Heart left ventricle (tissue), 16 donors: ENCODE data around the gene REL. TPM values are rescaled to one million over a fixed set of nuclear protein-coding genes. Genes with fewer than 3 reads are reported as not detected.
A peak's percentile ranks its signal among the peaks of the same experiment; 100 is the strongest.
"Not testable (repeated sequence)": the region's sequence is repeated elsewhere in the genome, so short reads cannot be mapped to it uniquely, and the experiment has no call there.

Experiments used
- ATAC-seq, 4 donors: fragments of 200-7000 bp; cut with Tn5 transposase; one replicate each; pipeline ENCODE4 v1.9.1; 2020 to 2022; ENCODE audit warnings: moderate library complexity in 4 of 4, mild to moderate bottlenecking in 3 of 4, moderate number of reproducible peaks in 1 of 4
- DNase-seq, 5 donors: peaks; one replicate each; pipeline ENCODE4 v3.0.0-alpha.2; 2020
- H3K27ac ChIP-seq, 12 donors: fragments of 200-600 bp; sonication (generic) in 4 of 12; one replicate each; pipeline versions ENCODE4 v1.5.0 to v1.8.0; 2016 to 2022; ENCODE audit warnings: mild to moderate bottlenecking in 2 of 12
- H3K27me3 ChIP-seq, 9 donors: fragments of 200-600 bp; sonication (generic) in 2 of 9; one replicate each; pipeline versions ENCODE4 v1.5.1 to v1.8.0; 2016 to 2022; ENCODE audit warnings: mild to moderate bottlenecking in 3 of 9
- H3K36me3 ChIP-seq, 9 donors: fragments of 200-600 bp; sonication (generic) in 2 of 9; one replicate each; pipeline versions ENCODE4 v1.5.0 to v1.8.0; 2018 to 2022; ENCODE audit warnings: mild to moderate bottlenecking in 2 of 9
- H3K4me1 ChIP-seq, 12 donors: fragments of 200-600 bp; sonication (generic) in 4 of 12; one replicate each; pipeline versions ENCODE4 v1.5.0 to v1.8.0; 2016 to 2022; ENCODE audit warnings: mild to moderate bottlenecking in 3 of 12
- H3K4me3 ChIP-seq, 12 donors: fragments of 200-600 bp; sonication (generic) in 4 of 12; one replicate each; pipeline versions ENCODE4 v1.5.0 to v1.8.0; 2017 to 2022; ENCODE audit warnings: mild to moderate bottlenecking in 9 of 12, moderate library complexity in 4 of 12
- H3K9me3 ChIP-seq, 12 donors: fragments of 200-600 bp; sonication (generic) in 4 of 12; one replicate each; pipeline versions ENCODE4 v1.5.0 to v1.8.0; 2016 to 2022; ENCODE audit warnings: mild to moderate bottlenecking in 1 of 12
- CTCF ChIP-seq, 12 donors: fragments of 200-600 bp; sonication (generic) in 4 of 12; IDR thresholded peaks; one replicate each; pipeline versions ENCODE4 v1.5.0 to v1.8.0; 2018 to 2022; ENCODE audit warnings: antibody characterized with exemption in 12 of 12, mild to moderate bottlenecking in 5 of 12
- POLR2A ChIP-seq, 2 donors: fragments of 450-650 bp; IDR thresholded peaks; one replicate each; pipeline ENCODE4 v1.6.1; 2017; ENCODE audit warnings: antibody characterized with exemption in 2 of 2, mild to moderate bottlenecking in 2 of 2, moderate library complexity in 2 of 2
- WGBS, 4 donors: extraction: QIAGEN DNeasy Blood & Tissue Kit in 2 of 4; methylation state at CpG; one replicate each; pipeline versions ENCODE4 v1.1.5 to v1.1.7; 2013 to 2018; 5-methylcytosine and 5-hydroxymethylcytosine counted together
- intact Hi-C, 10 donors: fragments of 100-400 bp; cut with DNase I; formaldehyde crosslinking; loops; one replicate each; pipeline versions ENCODE4 v1.11.1 to v1.14.2; 2022
- polyA plus RNA-seq, 2 donors: library from polyadenylated mRNA; stranded (reverse); fragments of 200-250 nt; gene quantifications; one replicate each; pipeline ENCODE4 v1.2.3, GENCODE V29; 2013
- total RNA-seq, 9 donors: library from RNA; depleted of rRNA in 2 of 9; stranded (reverse); fragments of >200 nt in 2 of 9; fragmentation: NEBNext Ultra II Directional in 3 of 9; extraction: Animal tissue kit (Norgen Biotek cat#: 25700) in 3 of 9; gene quantifications; one replicate each; pipeline versions ENCODE4 v1.1.0 to v1.2.4, GENCODE V29; 2016 to 2023
- donor health status: ischemic (EF 13 %, LVEDD 7.1; RV severe dilation, severe dysfunction).
- donor health status: healthy with polysubstance abuse.
- donor health status: DM: no; HTN: yes; CAD: no.
- donor health status: DM: no; HTN: no; CAD: no.
- donor health status: ischemic (EF 25% LVEDD 6.9; RV normal size, moderate dysfunction).
- donor health status: ischemic (EF 25% LVEDD 5.7; RV mildly dilated, moderate dysfunction).
- donor health status: healthy.
- donor health status: DM: yes; HTN: yes; CAD: no.
- donor health status: ischemic (EF 35%, LVEDD 5.7; RV mildly dilated, moderate dysfunction).
- donor health status: nonischemic (EF 11% LVEDD 7.7; RV severe dilation, severe dysfunction).
- donor health status: DM: yes; HTN: yes; CAD: no.
- donor health status: PGD.
- donor health status: ischemic (EF 29% LVEDD 5.4; RV normal size, mild dysfunction).
- donor health status: nonischemic (EF 23%, LVEDD 6.1; RV moderate dilation, normal function).

Gene REL
- total and polyA plus RNA-seq, 11 donors: 1.4 to 16.0 (median 6.0) TPM

GRCh38 chr2:60861736-60862135 lies 19.6 kb upstream of the REL start:
- DNase-seq: no peak
- Histone ChIP-seq H3K9me3 (peaks cover 0 to 10% (median 0%) of the 10 kb centered on the region in 12 donors), H3K27me3 (peaks cover 0 to 2% (median 0%) of the 10 kb centered on the region in 9 donors), H3K27ac (no peak overlapping the region), H3K4me1 (peaks cover 0 to 10% (median 0%) of the 10 kb centered on the region in 12 donors), H3K4me3 (no peak overlapping the region), H3K36me3 (no peaks in the 10 kb centered on the region)
- ATAC-seq: no peak
- intact Hi-C loops: loop anchor here in 1 of 10 donors (2.0 kb wide), 1 partner anchor 41 kb away; no protein-coding TSS in a partner anchor
- TF ChIP-seq CTCF (IDR thresholded peaks at IDR 0.05) (no peak), POLR2A (IDR thresholded peaks at IDR 0.05) (no peak)
- 81 to 91% (median 84%) methylated on average over 5 of the region's 5 CpGs for WGBS, 4 donors

- WGBS, 4 donors: 89 to 97% (median 92%) methylated on average over 1 of the region's 1 CpG
- TF ChIP-seq POLR2A (IDR thresholded peaks at IDR 0.05) (no peak), CTCF (IDR thresholded peaks at IDR 0.05) (no peak)
- intact Hi-C loops: loop anchor here in 1 of 10 donors (2.0 kb wide), 1 partner anchor 40 kb away; no protein-coding TSS in a partner anchor
Observed at GRCh38 chr2:60862642-60863041, 18.7 kb upstream of the REL start.

GRCh38 chr2:60865361-60865760 lies 16.0 kb upstream of the REL start:
- DNase-seq, ATAC-seq, H3K9me3 ChIP-seq, H3K4me3 ChIP-seq, intact Hi-C loops, H3K27me3 ChIP-seq, H3K36me3 ChIP-seq, H3K27ac ChIP-seq: not testable (repeated sequence)
- peaks cover 0 to 18% (median 0%) of the 10 kb centered on the region in 12 donors for H3K4me1 ChIP-seq
- WGBS, 4 donors: 75 to 85% (median 79%) methylated on average over 3 of the region's 3 CpGs

More at GRCh38 chr2:60862642-60863041, 18.7 kb upstream of the REL start:
- Histone ChIP-seq H3K9me3 (peaks cover 0 to 10% (median 0%) of the 10 kb centered on the region in 12 donors), H3K27ac (no peak overlapping the region), H3K4me1 (peaks cover 0 to 10% (median 0%) of the 10 kb centered on the region in 12 donors), H3K4me3 (no peak overlapping the region), H3K27me3 (peaks cover 0 to 2% (median 0%) of the 10 kb centered on the region in 9 donors), H3K36me3 (no peaks in the 10 kb centered on the region)
- no peak for DNase-seq
- no peak for ATAC-seq

GRCh38 chr2:60867007-60867406 lies 14.4 kb upstream of the REL start:
- Histone ChIP-seq H3K27ac (peak overlapping the region in 1 of 12 donors; percentile 75), H3K4me3 (no peak overlapping the region), H3K36me3 (no peaks in the 10 kb centered on the region), H3K9me3 (peaks cover 0 to 10% (median 0%) of the 10 kb centered on the region in 12 donors), H3K4me1 (peaks cover 0 to 18% (median 0%) of the 10 kb centered on the region in 12 donors), H3K27me3 (no peaks in the 10 kb centered on the region)
- ATAC-seq: no peak
- no peak for TF ChIP-seq POLR2A (IDR thresholded peaks at IDR 0.05)
- intact Hi-C loops: no loop called here
- WGBS, 4 donors: 71 to 91% (median 83%) methylated on average over 3 of the region's 3 CpGs
- no peak for DNase-seq

GRCh38 chr2:60867848-60868247 lies 13.5 kb upstream of the REL start:
- H3K27ac ChIP-seq: peak overlapping the region in 1 of 12 donors; percentile 75
- H3K9me3 ChIP-seq: peaks cover 0 to 10% (median 0%) of the 10 kb centered on the region in 12 donors
- H3K4me1 ChIP-seq: peaks cover 0 to 18% (median 0%) of the 10 kb centered on the region in 12 donors
- no peak overlapping the region for H3K4me3 ChIP-seq
- WGBS, 4 donors: 40 to 63% (median 55%) methylated on average over 5 of the region's 5 CpGs
- TF ChIP-seq POLR2A (IDR thresholded peaks at IDR 0.05) (no peak), CTCF (IDR thresholded peaks at IDR 0.05) (no peak)
- peak in 3 of 4 donors; percentile 60 to 79 (median 77) for ATAC-seq
- H3K27me3 ChIP-seq: no peaks in the 10 kb centered on the region
- peak in 1 of 5 donors; percentile 39 for DNase-seq
- H3K36me3 ChIP-seq: no peaks in the 10 kb centered on the region
- intact Hi-C loops: no loop called here
